LNCaP clone FGC (cell line): Measurements from ENCODE around the gene FBXO41.
A peak's percentile ranks its signal among the peaks of the same experiment; 100 is the strongest.

Experiments used
- DNase-seq: peaks from one replicate; pipeline ENCODE4 v3.0.0-alpha.2; 2011; ENCODE audit warnings: low read depth
- H3K4me3 ChIP-seq: 2 replicates; pipeline ENCODE4 v1.5.1; 2011; ENCODE audit warnings: mild to moderate bottlenecking, low read depth, low read length, control low read depth
- TF ChIP-seq, protein P1 (sequence below): IDR thresholded peaks from 2 replicates; pipeline ENCODE4 v1.5.1; 2012; ENCODE audit warnings: mild to moderate bottlenecking; ENCODE audit not compliant: control insufficient read depth, insufficient read depth; ENCODE audit errors: extremely low read depth

Gene FBXO41

DNA sequence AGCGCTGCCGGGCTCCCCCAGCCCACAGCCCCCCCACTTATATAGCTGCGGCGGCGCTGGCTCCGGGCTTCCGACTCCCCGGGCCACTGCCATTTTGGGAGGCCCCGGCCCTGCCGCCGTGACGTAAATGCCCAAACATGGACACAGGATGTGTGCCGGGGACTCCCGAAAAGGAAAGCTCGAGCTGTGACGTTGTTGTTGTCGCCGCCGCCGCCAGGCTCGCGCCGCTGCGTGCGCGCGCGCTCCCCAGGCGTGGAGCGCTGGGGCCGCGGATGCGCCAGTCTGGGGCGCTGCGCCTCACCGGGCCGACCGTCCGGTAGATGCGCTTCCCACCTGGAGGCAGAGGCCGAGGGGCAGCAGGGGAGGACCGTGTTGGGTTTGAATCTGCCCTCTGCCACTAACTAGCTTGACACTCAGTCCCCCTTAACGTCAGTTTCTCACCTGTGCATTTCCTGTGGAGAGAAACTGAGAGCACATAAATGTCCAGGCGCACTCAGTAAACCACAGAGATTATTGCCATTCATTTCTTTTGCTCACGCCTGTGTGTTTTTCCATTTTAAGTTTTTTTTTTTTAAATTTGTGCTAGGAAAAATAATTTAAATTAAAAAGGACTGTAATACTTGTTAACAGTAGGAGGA lies 9.4 kb upstream of the FBXO41 start, which contains the start of gene EGR4:
EGR4 (minus strand) TSS at position 15 of the 638 bp plus-strand sequence. CDS start 231 bp downstream, outside the sequence.
- DNase-seq, result peak; percentile 30
- peak within 1 kb of the TSS; percentile 41 for H3K4me3 ChIP-seq
- TF ChIP-seq, protein P1, sequence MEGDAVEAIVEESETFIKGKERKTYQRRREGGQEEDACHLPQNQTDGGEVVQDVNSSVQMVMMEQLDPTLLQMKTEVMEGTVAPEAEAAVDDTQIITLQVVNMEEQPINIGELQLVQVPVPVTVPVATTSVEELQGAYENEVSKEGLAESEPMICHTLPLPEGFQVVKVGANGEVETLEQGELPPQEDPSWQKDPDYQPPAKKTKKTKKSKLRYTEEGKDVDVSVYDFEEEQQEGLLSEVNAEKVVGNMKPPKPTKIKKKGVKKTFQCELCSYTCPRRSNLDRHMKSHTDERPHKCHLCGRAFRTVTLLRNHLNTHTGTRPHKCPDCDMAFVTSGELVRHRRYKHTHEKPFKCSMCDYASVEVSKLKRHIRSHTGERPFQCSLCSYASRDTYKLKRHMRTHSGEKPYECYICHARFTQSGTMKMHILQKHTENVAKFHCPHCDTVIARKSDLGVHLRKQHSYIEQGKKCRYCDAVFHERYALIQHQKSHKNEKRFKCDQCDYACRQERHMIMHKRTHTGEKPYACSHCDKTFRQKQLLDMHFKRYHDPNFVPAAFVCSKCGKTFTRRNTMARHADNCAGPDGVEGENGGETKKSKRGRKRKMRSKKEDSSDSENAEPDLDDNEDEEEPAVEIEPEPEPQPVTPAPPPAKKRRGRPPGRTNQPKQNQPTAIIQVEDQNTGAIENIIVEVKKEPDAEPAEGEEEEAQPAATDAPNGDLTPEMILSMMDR, result no peak

DNA sequence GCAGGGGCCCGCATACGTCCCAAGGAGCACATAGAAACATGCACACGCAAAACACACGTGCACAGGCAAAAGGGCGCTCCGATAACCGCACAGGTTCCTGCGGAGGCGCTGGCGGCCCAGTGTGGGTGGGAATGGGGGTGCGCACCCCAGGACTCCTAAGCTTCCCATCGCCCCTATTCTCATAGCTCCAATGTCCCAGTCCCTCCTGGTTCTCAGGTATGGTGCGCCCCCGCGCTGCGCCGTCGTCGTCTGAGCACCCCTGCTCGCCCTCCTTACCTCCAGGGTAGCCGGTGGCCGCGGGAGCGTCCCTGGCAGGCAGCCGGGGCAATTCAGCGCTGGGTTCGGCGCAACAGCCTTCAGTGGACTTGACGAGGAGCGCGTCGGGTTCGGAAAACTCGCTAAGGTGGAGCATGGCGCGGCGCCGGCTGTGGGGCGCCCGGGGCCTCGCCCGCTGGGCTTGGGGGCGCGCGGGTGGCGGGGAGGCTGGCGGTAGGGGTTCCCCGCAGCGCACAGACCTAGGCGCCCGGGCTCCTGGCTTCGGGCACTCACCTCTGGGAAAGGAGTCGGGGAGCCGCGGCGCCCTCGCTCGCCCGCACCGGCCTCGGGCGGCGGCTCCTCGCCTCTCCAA lies 8.7 kb upstream of the FBXO41 start:
- peak overlapping the region; percentile 38 for H3K4me3 ChIP-seq
- DNase-seq, result no peak
- TF ChIP-seq, protein P1, result no peak

DNA sequence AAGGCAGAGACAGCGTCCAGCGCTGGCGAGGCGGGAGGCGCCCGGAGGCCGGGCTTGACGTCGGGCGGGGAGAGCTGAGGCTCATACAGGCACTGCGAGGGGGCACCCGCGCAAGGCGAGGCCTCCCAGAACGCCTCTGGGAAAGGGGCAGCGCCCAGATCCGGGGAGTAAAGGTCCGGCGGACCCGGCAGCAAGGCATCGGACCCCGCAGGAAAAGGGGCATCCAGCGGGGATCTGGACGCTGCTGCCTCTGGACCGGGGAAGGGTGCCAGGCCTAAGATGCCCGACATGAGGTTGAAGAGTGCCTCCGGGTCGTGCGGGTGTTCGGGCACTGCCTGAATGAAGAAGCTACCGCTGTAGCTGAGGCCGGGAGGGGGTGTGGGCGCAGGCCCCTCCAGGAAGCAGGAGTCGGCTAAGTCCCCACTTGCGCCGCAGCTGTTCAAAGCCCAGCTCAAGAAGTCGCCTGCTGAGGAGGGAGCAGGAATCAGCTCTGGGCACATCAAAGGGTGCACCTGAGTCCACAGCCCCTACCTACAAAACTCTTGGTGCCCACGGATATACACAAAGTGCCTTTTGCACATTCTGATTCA lies 8.1 kb upstream of the FBXO41 start:
- H3K4me3 ChIP-seq, result no peak overlapping the region
- no peak for DNase-seq
- TF ChIP-seq, protein P1, result no peak

DNA sequence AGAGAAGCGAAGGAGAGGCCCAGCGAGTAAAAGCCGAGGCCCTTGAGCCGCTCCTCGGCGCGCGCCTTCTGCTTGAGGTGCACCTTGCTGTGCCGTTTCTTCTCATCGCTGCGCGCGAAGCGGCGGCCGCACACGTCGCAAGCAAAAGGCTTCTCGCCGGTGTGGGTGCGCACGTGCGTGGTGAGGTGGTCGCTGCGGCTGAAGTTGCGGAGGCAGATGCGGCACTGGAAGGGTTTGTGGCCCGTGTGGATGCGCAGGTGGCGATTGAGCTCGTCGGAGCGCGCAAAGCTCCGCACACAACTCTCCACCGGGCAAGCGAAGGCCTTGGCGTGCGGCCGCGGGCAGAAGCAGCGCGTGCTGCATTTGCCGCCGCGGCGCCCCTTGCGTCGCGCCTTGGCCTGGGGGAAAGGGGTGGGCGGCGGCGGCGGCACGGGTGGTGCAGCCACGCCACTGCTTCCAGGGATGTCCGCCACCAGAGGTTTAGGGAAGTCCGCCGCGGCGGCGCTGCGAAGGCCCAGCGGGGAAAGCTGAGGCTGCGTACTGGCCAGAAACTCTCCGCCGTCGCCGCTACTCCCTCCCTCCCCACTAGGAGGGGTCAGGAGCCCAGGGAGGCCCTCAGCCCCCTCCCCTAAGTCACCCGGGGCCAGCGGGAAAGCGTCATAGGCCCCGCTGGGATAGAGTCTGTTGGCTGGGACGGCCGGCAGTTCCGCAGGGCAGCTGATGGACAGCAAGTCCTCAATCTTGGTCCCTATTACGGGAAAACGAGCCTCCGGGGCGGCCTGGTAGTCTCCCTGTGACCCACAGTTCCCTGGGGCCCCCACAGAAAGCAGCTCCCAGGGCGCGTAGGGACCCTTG lies 7.4 kb upstream of the FBXO41 start:
- no peak overlapping the region for H3K4me3 ChIP-seq
- no peak for DNase-seq
- TF ChIP-seq, protein P1, result no peak

DNA sequence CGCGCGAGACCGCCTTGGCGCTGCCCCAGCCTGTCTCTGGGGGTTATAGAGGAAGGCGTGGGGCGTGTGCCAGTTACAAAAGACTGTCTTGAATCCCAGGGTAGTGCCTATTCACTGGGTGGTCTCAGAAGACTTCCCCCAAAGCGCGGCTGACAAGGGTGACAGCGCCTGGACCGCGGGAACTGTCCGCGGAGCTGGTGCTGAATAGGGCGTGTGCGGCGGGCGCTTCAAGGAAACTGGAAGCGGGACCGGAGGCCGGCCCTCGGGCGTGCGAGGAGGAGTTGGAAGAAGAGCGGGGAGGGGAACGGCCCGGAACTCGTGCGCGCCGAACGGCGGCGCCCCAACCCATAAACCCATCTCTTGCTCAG lies 6.8 kb upstream of the FBXO41 start:
- no peak overlapping the region for H3K4me3 ChIP-seq
- no peak for DNase-seq
- TF ChIP-seq, protein P1, result no peak

DNA sequence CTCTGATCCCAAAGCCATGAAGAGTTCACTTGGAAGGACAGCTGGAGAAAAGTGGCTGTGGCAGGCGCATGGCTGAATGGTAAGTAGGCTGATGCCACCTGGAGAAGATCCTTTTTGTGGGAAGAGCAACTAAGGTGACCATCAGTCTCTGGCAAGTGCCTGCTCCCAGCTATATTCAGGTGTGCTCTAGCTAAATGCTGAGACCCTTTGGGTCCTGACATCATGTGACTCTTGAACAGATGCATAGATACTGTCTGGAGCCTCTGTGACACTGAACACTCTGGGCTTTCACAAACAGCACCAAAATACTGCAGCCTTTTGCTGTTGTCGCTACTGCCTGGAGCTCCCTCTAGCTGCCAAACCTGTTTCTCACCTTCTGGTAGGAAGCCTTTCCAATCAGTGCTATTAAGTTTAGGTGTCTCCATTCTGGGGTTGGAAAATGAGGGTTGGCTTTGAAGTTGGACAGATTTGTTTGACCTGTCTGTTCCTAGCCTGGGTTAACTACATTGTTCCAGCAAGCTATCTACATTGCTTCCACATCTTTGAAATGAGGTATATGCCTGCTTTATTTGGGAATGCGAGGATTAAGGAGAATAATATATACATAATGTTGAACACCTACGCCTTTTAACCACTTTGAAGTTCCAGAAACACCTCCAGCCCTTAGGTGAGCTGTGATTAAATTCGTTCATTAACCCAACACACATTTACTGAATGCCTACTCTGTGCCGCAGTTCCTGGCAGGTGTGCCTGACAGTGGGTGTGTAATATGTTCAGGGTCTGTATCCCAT lies 6.0 kb upstream of the FBXO41 start:
- DNase-seq, result no peak

More for the DNA sequence above, 6.0 kb upstream of the FBXO41 start:
- TF ChIP-seq, protein P1, result peak; percentile 66
- H3K4me3 ChIP-seq, result no peak overlapping the region
